Stimulated activated CD4-positive, alpha-beta T cell treated with anti-CD3 and anti-CD28 coated beads, Interleukin-1b, Interleukin-23, amount 100 ng/mL, for 4 hours (primary cell): ENCODE data around the gene JPH3.
"Not testable (repeated sequence)": the region's sequence is repeated elsewhere in the genome, so short reads cannot be mapped to it uniquely, and the experiment has no call there.

Source experiments
- DNase-seq, 2 donors: peaks; one replicate each; pipeline ENCODE4 v3.0.0-alpha.2; 2020; ENCODE audit warnings: low read depth in 2 of 2

The JPH3 gene

DNA sequence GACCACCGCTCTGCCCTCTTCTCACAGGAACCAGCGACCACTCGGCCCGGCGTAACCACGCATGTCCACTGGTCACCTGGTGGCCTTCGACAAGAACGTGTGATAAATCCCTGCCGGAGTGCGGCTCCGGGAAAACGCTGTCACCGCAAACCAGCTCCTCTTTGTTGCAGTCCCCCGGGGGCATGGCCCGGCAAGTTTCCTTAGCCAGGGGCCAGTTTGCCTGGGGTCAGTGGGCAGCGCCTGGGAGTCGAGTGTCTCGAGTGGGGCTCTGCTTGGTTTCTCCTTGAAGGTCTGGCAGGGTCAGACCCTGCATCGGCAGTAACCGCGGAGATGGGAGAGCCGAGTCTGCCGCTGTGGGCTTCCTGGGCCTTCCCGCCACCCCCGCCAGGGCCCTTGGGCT, 52.5 kb downstream of the JPH3 start:
- DNase-seq = no peak

DNA sequence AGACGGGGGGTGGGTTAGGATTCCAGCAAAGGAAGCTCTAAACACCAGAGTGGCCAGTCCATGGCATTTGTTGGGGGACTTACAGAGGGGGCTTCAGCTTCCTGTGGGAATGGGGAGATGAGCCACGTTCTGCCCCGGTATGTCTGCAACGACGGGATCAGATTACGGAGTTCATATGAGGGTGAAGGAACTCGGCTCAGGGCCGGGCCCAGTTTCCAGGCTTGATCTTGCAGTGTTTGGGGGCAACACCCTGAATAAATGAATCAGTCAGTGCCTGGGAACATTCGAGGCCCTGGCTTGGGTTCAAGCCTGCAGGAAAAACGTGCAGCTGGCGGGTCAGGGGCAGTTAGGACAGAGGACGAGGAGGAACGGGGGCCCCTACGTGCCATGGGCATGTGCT, 54.0 kb downstream of the JPH3 start:
- DNase-seq = no peak

DNA sequence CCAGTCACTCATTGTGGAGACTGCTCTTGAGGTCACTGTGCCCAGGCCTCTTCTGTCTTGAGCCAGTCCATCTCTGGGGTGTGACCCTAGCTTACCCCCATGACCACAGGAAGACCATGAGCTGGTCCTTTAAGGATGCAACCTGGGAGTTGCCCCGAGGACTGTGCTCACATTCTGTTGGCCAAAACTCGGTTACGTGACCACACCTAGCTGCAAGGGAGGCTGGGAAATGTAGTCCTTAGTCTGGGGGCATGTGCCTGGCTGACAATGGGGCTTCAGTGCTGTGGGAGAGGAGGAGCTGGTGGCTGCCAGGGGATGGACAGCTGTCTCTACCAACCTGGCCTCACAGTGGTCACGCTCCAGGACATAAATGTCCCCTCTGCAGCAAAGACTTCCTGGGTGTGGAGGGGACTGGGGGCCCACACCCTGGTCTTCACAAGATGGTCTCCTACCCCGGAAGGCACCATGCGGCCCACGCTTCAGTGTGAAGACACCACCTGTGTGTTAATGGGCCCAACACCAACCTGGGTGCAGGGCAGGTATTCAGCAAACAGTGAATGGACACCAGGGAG, 55.4 kb downstream of the JPH3 start:
- DNase-seq = no peak

DNA sequence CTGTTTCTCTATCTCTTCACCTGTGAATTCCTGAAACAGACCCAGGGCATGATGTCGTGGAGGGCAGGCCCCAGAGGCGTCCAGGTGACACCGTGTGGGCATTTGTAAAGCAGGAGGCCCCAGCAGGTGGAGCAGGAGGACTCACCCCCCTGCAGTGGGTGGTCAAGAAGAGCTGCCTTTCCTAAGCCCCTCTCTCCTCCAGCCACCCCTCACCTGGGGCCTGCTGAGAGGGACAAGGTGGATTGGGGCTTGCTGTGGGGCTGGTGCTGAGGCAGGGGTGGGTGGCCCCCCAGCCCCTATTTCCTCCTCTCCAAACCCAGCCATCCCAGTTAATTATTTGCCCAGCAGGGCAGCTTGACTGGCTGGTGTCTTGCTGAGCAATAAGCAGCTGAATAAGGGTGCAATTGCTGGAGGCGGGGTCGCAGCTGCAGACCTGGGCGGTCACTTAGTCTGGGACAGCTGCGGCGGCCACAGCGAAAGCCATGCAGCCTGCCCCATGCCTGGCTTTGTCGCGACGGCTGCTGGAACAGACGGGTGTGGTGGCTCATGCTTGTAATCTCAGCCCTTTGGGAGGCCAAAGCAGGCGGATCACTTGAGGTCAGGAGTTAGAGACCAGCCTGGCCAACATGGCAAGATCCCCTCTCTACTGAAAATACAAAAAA, 56.4 kb downstream of the JPH3 start:
- DNase-seq = no peak

DNA sequence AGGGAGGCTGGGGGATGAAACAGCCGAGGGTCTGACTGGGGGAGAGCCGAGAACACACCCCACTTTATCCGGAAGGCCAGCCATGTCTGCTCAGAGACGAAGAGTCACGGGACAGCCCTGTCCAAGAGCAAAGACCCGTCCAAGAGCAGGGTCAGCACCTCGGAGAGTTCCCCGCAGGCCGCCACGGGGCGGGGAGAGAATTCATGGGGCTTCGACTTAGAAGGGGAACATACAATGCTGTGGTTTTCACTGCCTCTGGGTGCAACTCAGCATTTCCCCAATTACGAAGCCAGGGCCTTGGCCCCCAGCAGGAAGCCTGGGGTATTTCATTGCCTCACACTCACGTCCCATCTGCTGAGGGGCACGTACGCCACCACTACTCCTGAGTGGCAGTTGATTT, 59.3 kb downstream of the JPH3 start:
- peak in 1 of 2 donors; percentile 7 for DNase-seq

DNA sequence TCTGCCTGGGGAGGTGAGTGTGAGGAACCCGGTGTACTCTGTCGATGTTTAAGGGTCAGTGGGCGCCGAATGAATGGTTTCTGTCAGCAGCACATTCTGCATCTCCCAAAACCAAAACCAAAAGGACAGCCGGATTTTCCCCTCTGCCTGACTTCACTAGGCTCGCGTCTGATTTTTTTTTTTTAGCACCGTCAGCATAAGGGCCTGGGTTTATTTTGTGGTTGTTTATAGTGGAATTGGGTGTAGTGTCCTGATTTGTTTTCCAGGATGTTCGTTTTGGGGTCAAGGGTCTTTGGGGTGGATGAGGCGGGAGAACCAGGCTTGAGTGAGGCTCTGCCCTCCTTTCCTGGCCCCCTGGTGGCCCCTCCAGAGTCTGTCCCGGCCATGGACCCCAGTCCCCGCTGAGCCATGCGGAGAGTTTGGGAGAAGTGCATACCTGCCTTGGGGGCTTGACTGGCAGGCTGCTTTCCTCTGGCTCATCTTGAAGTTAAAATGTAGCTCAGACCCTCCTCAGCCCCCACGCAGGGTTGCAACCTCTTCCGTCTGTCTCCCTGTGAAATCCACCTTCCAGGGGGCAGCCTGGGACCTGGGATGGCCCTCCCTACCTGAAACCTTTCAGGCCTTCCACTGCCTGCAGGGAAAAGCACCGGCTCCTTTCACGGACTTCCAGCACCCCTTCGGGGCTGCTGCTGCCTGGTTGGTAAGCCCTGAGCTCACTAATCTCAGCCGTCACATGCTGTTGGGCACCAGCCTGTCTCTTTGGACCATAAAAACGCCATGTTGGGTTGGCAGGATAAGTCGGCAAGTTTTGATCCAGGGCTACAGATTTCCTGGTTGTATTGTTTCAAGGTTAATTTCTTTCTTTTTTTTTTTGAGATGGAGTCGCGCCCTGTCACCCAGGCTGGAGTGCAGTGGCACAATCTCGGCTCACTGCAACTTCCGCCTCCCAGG, 60.2 kb downstream of the JPH3 start:
- DNase-seq = no peak

DNA sequence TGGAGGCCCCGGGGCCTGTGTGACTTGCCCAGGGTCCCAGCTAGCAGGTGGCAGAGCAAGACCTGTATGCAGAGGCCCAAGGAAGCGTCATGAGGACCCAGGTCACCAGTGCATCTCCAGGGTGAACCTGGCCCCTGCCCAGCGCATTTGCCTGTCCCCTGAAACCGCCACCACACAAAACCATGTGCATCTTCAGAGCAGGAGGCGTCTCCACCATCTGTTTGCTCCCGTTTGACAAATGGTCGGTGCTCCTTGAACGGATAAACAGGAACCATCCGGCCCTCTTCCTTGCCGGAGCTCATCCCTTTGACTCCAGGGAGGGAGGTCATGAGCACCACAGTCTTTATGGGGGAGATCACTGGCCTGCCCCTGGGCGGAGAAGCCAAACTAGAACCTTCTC, 62.5 kb downstream of the JPH3 start:
- no peak for DNase-seq

DNA sequence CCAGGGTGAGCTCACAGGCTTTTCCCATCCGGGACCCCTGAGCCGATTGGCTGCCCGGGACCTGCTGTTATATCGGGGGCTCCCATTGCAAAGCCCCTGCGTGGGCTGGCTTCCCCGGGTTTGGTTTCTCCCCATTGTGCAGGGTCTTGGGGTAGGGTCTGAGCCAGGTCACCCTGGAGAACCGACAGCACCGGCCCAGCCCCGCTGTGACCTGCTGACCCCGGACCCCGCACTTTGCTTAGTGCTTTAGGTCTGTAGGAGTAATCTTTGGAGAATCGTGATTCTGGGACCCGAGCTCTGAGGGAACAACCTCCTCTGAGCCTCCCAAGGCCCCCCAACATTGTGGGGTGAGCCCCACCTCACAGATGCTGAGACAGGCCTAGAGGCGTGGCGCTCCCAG, 62.9 kb downstream of the JPH3 start:
- DNase-seq = no peak

DNA sequence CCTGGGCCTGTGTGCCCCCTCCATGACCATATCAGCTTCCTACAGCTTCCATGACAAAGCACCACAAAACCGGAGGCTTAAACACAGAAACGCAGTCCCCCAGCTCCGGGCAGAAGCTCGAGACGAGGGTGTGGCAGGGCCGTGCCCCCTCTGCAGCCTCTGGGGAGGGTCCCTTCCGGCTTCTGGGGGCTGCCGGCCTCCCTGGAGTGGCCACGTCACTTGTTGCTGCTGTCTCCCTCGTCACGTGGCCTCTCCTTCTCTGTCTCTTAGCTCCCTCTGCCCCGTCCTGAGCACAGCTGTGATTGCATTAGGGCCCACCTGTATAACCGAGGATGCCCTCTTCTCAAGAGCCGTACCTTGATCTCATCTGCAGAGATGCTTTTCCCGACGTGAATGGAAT, 64.6 kb downstream of the JPH3 start:
- no peak for DNase-seq

DNA sequence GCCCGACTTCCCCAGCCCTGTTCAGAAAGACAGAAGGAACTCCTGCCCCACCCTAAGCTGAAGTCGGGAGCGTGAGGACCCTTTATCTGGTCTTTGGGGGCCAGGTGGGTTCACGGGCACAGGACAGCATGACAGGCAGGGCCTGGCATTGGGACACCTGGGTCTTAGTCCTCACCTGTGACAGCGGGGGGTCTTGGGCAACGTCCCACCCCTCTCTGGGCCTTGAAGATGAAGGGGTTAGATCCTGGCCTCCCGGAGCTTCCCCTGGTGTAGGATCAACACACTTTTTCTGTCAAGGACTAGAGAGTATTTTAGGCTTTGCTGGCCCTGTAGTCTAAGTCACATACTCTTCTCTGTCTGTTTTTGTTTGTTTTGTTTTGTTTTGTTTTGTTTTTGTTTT, 65.1 kb downstream of the JPH3 start:
- no peak for DNase-seq

DNA sequence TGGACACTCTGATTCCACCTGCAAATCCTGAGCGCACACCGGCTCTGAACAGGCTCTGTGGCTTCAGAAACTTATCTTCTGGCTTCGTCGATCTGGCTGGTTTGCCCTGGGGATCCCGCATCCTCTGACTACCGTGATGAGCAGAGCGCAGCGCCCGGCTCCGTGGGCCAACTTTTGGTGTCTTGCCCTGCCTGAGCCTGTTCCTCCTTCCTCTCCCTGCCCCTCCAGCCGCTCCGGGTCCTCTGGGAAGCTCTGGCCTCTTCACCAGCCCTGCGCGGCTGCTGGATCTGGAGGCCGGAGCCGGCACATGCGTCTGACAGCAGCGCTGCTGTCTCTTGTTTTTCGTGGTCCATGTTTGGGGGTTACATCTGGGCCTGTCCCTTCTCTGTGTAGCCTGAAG, 65.6 kb downstream of the JPH3 start:
- DNase-seq = no peak

DNA sequence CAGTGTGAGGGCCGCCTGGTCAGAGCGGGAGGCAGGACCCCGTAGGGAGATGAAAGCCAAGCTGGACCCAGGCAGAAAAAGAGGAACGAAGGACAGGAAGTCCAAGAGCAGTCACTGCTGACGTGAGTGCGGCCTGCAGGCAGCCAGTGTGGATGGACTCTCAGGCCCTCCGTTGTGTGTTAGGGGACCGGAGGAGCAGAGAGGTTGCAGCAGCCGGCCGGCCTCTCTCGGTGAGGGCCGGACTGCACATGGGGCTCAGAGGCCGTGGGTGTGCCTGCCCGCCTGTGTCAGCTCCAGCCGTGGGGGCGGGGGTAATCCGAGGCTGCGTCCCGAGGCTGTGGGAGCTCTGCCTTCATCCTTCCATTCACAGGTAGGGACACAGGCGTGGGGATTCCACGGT, 67.4 kb downstream of the JPH3 start:
- no peak for DNase-seq

DNA sequence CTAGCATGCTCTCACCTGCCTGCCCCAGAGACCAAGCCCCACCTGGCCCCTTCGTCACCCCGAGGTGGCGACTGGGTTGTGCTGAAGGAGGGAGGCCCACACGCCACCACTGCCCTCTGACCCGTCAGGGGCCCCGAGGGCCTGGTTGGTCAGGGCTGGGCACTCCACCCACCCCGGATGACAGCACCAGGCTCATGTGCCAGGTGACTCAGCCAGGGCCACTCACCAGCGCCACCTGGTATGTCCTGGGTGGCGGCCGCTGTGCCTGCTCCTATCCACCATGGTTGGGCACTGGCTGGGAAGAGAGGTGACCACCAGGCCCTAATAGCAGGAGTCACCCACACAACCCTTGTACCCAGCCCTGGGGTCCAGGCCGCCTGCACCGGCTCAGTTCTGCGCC, 68.9 kb downstream of the JPH3 start:
- no peak for DNase-seq

DNA sequence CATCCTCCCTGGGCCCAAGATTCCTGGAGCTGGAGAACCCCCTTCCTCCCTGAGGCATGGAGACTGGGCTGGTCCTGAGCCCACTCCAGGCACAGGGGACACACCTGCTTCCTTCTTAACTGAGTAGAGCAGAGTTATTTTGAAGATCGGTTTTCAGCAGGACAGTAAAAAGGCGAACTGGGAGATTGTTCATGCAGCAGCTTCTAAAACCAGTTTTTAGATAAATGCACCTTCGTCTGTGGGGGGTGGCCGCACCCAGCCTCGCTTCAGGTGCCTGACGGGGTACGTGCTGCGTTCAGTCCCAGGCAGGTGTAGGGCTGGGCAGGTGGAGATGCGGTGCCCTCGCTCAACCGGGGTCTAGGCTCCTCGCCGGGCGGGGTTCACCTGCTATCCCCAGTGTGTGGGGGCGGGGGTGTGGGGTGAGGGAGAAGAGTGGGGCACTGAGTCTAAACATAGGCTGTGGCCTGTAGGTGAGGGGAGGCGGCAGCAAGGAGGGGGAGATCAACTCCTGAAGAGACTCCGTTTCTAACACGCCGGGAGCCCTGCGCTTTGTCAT, 69.5 kb downstream of the JPH3 start:
- DNase-seq = no peak

DNA sequence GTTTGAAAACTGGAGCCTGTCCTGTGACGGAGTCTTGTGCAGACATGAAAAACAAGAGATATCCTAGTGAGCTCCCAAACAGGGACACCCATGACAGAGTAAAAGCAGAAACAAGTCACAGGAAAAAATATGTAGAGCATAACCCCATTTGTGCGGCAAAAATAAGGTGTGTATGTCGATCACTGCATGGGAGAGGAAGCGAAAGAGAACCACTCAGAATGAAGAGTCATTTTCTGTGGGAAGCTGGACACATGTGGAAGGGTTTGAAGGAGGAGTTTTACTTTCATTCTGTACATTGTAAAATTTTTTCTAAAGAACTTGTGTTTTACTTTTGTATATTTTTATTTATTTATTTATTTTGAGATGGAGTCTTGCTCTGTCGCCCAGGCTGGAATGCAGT, 72.1 kb downstream of the JPH3 start:
- no peak for DNase-seq

DNA sequence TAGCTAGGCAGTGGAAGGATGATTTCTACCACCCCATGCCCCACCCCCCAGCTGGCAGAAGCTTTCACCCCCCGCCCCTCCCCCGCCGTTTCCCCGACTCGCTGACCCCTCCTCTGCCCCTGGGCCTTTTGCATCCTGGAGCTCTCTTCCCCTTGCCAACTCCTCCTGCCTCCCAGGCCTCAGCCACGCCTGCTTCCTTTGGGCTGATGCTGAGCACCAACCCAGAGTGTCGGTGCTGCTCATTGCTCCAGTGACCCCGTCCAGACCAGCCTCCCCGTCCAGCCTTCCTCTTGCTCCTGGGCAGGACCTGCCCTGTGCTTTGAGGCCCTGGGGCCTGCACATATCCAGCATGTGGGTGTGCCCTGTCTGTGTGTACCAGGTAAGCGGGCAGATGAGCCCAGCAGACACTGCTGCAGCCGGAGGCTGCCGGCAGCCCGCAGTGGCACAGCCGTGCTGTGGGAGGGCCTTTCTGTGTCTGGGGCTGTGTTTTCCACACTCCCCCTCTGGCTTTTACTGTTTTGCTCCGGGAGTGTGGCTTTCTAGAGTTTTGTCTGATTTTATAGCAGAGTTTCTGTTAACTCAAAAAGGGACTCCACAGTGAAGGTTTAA, 72.9 kb downstream of the JPH3 start:
- no peak for DNase-seq

DNA sequence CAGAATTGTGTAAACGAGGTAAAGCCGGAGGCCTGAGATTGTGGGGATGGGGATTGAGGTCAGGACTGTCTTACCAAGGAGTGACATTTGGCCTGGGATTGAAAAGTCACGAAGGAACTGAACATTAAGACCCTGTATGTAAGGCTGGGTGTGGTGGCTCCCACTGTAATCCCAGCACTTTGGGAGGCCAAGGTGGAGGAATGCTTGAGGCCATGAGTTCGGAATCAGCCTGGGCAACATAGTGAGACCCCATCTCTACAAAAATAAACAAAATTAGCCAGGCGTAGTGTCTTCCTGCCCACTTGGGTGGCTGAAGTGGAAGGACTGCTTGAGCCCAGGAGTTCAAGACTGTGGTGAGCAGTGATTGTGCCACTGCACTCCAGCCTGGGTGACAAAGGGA, 75.5 kb downstream of the JPH3 start:
- DNase-seq = no peak

DNA sequence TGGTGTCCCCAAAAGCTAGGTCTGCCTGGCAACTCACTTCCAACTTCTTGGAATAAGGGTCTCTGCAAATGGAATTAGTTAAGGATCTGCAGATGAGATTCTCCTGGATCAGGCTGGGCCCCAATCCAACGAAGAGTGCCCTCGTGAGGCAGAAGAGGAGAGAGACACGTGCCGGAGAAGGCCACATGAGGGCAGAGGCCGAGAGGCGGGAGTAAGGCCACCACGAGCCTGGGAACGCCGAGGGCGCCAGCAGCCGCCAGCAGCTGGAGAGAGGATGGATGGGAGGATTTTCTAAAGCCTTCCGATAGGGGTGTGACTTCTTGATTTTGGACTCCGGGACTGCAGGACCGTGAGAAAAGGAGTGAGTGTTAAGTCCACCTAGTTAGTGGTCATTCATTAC, 76.3 kb downstream of the JPH3 start:
- no peak for DNase-seq

DNA sequence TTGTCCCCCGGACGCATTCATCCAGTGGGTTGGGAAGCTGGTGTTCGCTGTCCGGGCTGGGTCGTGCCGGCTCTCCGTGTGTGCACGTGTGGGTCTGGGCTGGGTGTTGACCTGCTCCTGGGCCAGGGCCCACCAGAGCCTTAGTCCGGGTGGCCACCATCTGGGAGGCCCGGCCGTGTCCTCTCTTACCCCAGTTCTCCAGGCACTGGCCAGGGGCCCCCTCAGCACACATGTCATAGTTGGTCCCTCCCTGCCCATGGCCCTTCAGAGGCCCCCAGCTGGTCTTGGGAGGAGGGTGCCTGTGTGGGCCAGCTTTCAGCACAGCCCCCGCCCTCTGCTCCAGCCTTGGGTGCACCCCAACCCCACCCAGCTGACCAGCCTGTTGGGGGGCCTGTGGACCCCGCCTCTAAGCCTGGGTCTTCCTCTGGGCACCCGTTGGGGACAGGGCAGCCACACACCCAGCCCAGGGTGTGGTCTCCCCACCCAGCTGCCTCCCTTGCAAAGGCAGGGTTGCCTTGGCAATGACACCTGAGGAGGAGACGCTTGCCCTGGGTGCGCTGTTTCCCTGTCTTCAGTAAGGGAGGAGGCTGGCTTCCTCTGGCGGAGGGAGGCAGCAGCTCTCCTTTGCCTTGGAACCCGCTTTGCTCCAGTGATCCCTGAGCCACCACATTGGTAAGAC, 77.4 kb downstream of the JPH3 start:
- DNase-seq = no peak

DNA sequence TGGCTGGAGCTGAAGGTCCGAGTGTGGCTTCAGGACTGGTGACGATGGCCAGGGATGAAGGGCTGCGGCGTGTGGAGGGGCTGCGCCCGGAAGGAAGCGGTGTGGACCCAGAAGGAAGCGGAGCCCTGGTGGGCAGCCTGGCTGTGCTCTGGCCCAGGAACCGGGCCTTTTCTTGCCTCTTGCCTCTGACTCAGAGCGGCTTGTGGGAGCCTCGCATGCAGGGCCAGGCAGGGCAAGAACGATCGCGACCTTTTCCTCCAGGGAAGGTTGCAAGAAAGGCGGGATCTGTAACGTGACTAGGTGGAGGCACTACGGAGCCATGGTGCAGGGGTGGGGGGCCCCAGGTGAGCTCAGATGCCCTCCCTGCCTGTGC, 78.0 kb downstream of the JPH3 start:
- no peak for DNase-seq

DNA sequence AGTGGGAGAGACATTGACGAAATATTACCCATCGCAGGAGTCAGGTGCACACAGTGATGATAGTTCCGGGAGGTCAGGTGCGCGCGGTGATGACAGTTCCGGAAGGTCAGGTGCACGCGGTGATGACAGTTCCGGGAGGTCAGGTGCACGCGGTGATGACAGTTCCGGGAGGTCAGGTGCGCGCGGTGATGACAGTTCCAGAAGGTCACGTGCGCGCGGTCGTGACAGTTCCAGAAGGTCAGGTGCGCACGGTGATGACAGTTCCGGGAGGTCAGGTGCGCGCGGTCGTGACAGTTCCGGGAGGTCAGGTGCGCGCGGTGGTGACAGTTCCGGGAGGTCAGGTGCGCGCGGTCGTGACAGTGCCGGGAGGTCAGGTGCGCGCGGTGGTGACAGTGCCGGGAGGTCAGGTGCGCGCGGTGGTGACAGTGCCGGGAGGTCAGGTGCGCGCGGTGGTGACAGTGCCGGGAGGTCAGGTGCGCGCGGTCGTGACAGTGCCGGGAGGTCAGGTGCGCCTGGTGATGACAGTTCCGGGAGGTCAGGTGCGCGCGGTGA, 78.8 kb downstream of the JPH3 start:
- not testable (repeated sequence) for DNase-seq
